Measurements from ENCODE around the gene TBL3.
"Not testable (repeated sequence)": the region's sequence is repeated elsewhere in the genome, so short reads cannot be mapped to it uniquely, and the experiment has no call there.

TBL3 gene

GRCh38 chr16:1945559-1946391 is 26.1 kb upstream of the TBL3 start:
- H3K9ac ChIP-seq (ENCODE audit: low read length): no peak overlapping the region
- no peak overlapping the region for H3K4me3 ChIP-seq (ENCODE audit: low read depth, low read length)
- peaks cover 14% of the 10 kb centered on the region; the same call in 1 of the 2 replicates for H3K4me1 ChIP-seq (ENCODE audit: control insufficient read depth, insufficient read depth, low read length)
- H3K9me3 ChIP-seq (ENCODE audit: control insufficient read depth, insufficient read depth, low read depth, low read length): no peaks in the 10 kb centered on the region
- peaks cover 2% of the 10 kb centered on the region for H3K36me3 ChIP-seq (ENCODE audit: control insufficient read depth, insufficient read depth, low read length)
- no peaks in the 10 kb centered on the region for H3K27me3 ChIP-seq (ENCODE audit: control insufficient read depth, insufficient read depth, low read length)
- H3K27ac ChIP-seq (ENCODE audit: low read depth, low read length): no peak overlapping the region

- Histone ChIP-seq H3K4me3 (ENCODE audit: low read depth, low read length) (no peak overlapping the region), H3K27ac (ENCODE audit: low read depth, low read length) (no peak overlapping the region), H3K9me3 (ENCODE audit: control insufficient read depth, insufficient read depth, low read depth, low read length) (no peaks in the 10 kb centered on the region), H3K27me3 (ENCODE audit: control insufficient read depth, insufficient read depth, low read length) (no peaks in the 10 kb centered on the region), H3K36me3 (ENCODE audit: control insufficient read depth, insufficient read depth, low read length) (no peaks in the 10 kb centered on the region), H3K9ac (ENCODE audit: low read length) (no peak overlapping the region), H3K4me1 (ENCODE audit: control insufficient read depth, insufficient read depth, low read length) (peaks cover 8% of the 10 kb centered on the region; the same call in 1 of the 2 replicates)
These were observed 25.1 kb upstream of the TBL3 start for GRCh38 chr16:1946495-1947368.

GRCh38 chr16:1947369-1947670 is 24.5 kb upstream of the TBL3 start:
- Histone ChIP-seq H3K36me3 (ENCODE audit: control insufficient read depth, insufficient read depth, low read length) (no peaks in the 10 kb centered on the region), H3K4me3 (ENCODE audit: low read depth, low read length) (no peak overlapping the region), H3K27ac (ENCODE audit: low read depth, low read length) (no peak overlapping the region)

GRCh38 chr16:1949507-1949906 is 22.3 kb upstream of the TBL3 start:
- Histone ChIP-seq H3K9ac (ENCODE audit: low read length) (no peak overlapping the region), H3K9me3 (ENCODE audit: control insufficient read depth, insufficient read depth, low read depth, low read length) (no peaks in the 10 kb centered on the region), H3K4me3 (ENCODE audit: low read depth, low read length) (no peak overlapping the region), H3K4me1 (ENCODE audit: control insufficient read depth, insufficient read depth, low read length) (peaks cover 5% of the 10 kb centered on the region; the same call in 1 of the 2 replicates), H3K27ac (ENCODE audit: low read depth, low read length) (no peak overlapping the region), H3K27me3 (ENCODE audit: control insufficient read depth, insufficient read depth, low read length) (no peaks in the 10 kb centered on the region), H3K36me3 (ENCODE audit: control insufficient read depth, insufficient read depth, low read length) (no peaks in the 10 kb centered on the region)

More at GRCh38 chr16:1947369-1947670, 24.5 kb upstream of the TBL3 start:
- no peaks in the 10 kb centered on the region for H3K27me3 ChIP-seq (ENCODE audit: control insufficient read depth, insufficient read depth, low read length)
- no peaks in the 10 kb centered on the region for H3K9me3 ChIP-seq (ENCODE audit: control insufficient read depth, insufficient read depth, low read depth, low read length)
- H3K9ac ChIP-seq (ENCODE audit: low read length): no peak overlapping the region
- 0 out of 2 replicates have a peak, but pooled peaks cover 3% of the 10 kb centered on the region for H3K4me1 ChIP-seq (ENCODE audit: control insufficient read depth, insufficient read depth, low read length)

GRCh38 chr16:1950047-1950446 is 21.8 kb upstream of the TBL3 start:
- H3K27me3 ChIP-seq (ENCODE audit: control insufficient read depth, insufficient read depth, low read length): no peaks in the 10 kb centered on the region
- H3K36me3 ChIP-seq (ENCODE audit: control insufficient read depth, insufficient read depth, low read length): no peaks in the 10 kb centered on the region
- H3K9ac ChIP-seq (ENCODE audit: low read length): no peak overlapping the region
- H3K4me1 ChIP-seq (ENCODE audit: control insufficient read depth, insufficient read depth, low read length): peaks cover 3% of the 10 kb centered on the region; the same call in 1 of the 2 replicates
- no peak overlapping the region for H3K4me3 ChIP-seq (ENCODE audit: low read depth, low read length)
- no peak overlapping the region for H3K27ac ChIP-seq (ENCODE audit: low read depth, low read length)
- no peaks in the 10 kb centered on the region for H3K9me3 ChIP-seq (ENCODE audit: control insufficient read depth, insufficient read depth, low read depth, low read length)

GRCh38 chr16:1950559-1950958 is 21.3 kb upstream of the TBL3 start:
- Histone ChIP-seq H3K27me3 (ENCODE audit: control insufficient read depth, insufficient read depth, low read length) (no peaks in the 10 kb centered on the region), H3K4me3 (ENCODE audit: low read depth, low read length) (no peak overlapping the region), H3K4me1 (ENCODE audit: control insufficient read depth, insufficient read depth, low read length) (peaks cover 3% of the 10 kb centered on the region; the same call in 1 of the 2 replicates), H3K9ac (ENCODE audit: low read length) (no peak overlapping the region), H3K36me3 (ENCODE audit: control insufficient read depth, insufficient read depth, low read length) (no peaks in the 10 kb centered on the region), H3K9me3 (ENCODE audit: control insufficient read depth, insufficient read depth, low read depth, low read length) (no peaks in the 10 kb centered on the region), H3K27ac (ENCODE audit: low read depth, low read length) (no peak overlapping the region)

- Histone ChIP-seq H3K9ac (ENCODE audit: low read length) (no peak overlapping the region), H3K27me3 (ENCODE audit: control insufficient read depth, insufficient read depth, low read length) (no peaks in the 10 kb centered on the region), H3K9me3 (ENCODE audit: control insufficient read depth, insufficient read depth, low read depth, low read length) (no peaks in the 10 kb centered on the region), H3K4me1 (ENCODE audit: control insufficient read depth, insufficient read depth, low read length) (peaks cover 5% of the 10 kb centered on the region), H3K36me3 (ENCODE audit: control insufficient read depth, insufficient read depth, low read length) (no peaks in the 10 kb centered on the region), H3K27ac (ENCODE audit: low read depth, low read length) (no peak overlapping the region), H3K4me3 (ENCODE audit: low read depth, low read length) (no peak overlapping the region)
These were observed 18.1 kb upstream of the TBL3 start for GRCh38 chr16:1953734-1954133.

GRCh38 chr16:1957434-1958142 is 14.3 kb upstream of the TBL3 start:
- not testable (repeated sequence) for H3K27me3 ChIP-seq (ENCODE audit: control insufficient read depth, insufficient read depth, low read length); H3K9ac ChIP-seq (ENCODE audit: low read length); H3K4me3 ChIP-seq (ENCODE audit: low read depth, low read length); H3K9me3 ChIP-seq (ENCODE audit: control insufficient read depth, insufficient read depth, low read depth, low read length); H3K27ac ChIP-seq (ENCODE audit: low read depth, low read length)
- Histone ChIP-seq H3K36me3 (ENCODE audit: control insufficient read depth, insufficient read depth, low read length) (peaks cover 16% of the 10 kb centered on the region), H3K4me1 (ENCODE audit: control insufficient read depth, insufficient read depth, low read length) (peaks cover 15% of the 10 kb centered on the region)

GRCh38 chr16:1958143-1958491 is 13.7 kb upstream of the TBL3 start:
- H3K36me3 ChIP-seq (ENCODE audit: control insufficient read depth, insufficient read depth, low read length): peaks cover 21% of the 10 kb centered on the region
- H3K4me1 ChIP-seq (ENCODE audit: control insufficient read depth, insufficient read depth, low read length): peaks cover 15% of the 10 kb centered on the region
- not testable (repeated sequence) for H3K9ac ChIP-seq (ENCODE audit: low read length); H3K9me3 ChIP-seq (ENCODE audit: control insufficient read depth, insufficient read depth, low read depth, low read length); H3K4me3 ChIP-seq (ENCODE audit: low read depth, low read length); H3K27me3 ChIP-seq (ENCODE audit: control insufficient read depth, insufficient read depth, low read length); H3K27ac ChIP-seq (ENCODE audit: low read depth, low read length)

GRCh38 chr16:1958715-1959268 is 13.1 kb upstream of the TBL3 start:
- no peak overlapping the region for H3K27ac ChIP-seq (ENCODE audit: low read depth, low read length)

More at GRCh38 chr16:1958715-1959268, 13.1 kb upstream of the TBL3 start:
- Histone ChIP-seq H3K9ac (ENCODE audit: low read length) (peak overlapping the region; percentile 21), H3K36me3 (ENCODE audit: control insufficient read depth, insufficient read depth, low read length) (peaks cover 28% of the 10 kb centered on the region), H3K4me1 (ENCODE audit: control insufficient read depth, insufficient read depth, low read length) (peaks cover 15% of the 10 kb centered on the region), H3K27me3 (ENCODE audit: control insufficient read depth, insufficient read depth, low read length) (no peaks in the 10 kb centered on the region), H3K4me3 (ENCODE audit: low read depth, low read length) (peak overlapping the region; percentile 98), H3K9me3 (ENCODE audit: control insufficient read depth, insufficient read depth, low read depth, low read length) (no peaks in the 10 kb centered on the region)

Measured in HUES6 (cell line).